H1 (cell line): ENCODE data around the gene ACTG1. TPM values are rescaled to one million over a fixed set of nuclear protein-coding genes. Genes with fewer than 3 reads are reported as not detected.

Source experiments
- ASH2L ChIP-seq: fragments of 200-600, 300-600 bp; sonication (generic); IDR thresholded peaks from one replicate; pipeline ENCODE4 v1.7.1; 2017; ENCODE audit warnings: low read length
- BACH1 ChIP-seq: IDR thresholded peaks from 2 replicates; pipeline ENCODE4 v1.6.1; 2012; ENCODE audit warnings: low read length, improper control_type of control experiment
- CEBPB ChIP-seq: IDR thresholded peaks from 2 replicates; pipeline ENCODE4 v1.6.1; 2012; ENCODE audit warnings: low read depth, low read length
- CTBP2 ChIP-seq: IDR thresholded peaks from 2 replicates; pipeline ENCODE4 v1.7.0; 2011; ENCODE audit warnings: borderline replicate concordance, mild to moderate bottlenecking, moderate library complexity, mixed read lengths, low read length; ENCODE audit not compliant: insufficient read depth, insufficient read length
- EP300 ChIP-seq, 2 experiments: IDR thresholded peaks; 1 replicate in 1 of 2; 2 replicates in 1 of 2; pipeline ENCODE4 v1.6.1; 2011 to 2012; ENCODE audit warnings: low read depth in 2 of 2, low read length in 2 of 2, mild to moderate bottlenecking in 2 of 2, borderline replicate concordance in 1 of 2, inconsistent platforms in 1 of 2, moderate library complexity in 1 of 2
- NANOG ChIP-seq: IDR thresholded peaks from 2 replicates; pipeline ENCODE4 v1.6.1; 2011; ENCODE audit warnings: low read length, low read depth, mild to moderate bottlenecking, inconsistent platforms; ENCODE audit not compliant: insufficient read depth, poor library complexity, severe bottlenecking
- polyA plus RNA-seq, 7 experiments: library from polyadenylated mRNA; depleted of rRNA in 3 of 7; stranded (reverse) in 5 of 7; unstranded in 2 of 7; fragments of >200 nt in 5 of 7; fragments of 200-250 nt in 2 of 7; gene quantifications; 1 replicate in 5 of 7; 2 replicates in 1 of 7; 4 replicates in 1 of 7; pipeline versions ENCODE4 v1.2.1 to v1.2.3, GENCODE V29; 2011 to 2013; ENCODE audit warnings: missing spikeins in 2 of 7, mixed read lengths in 2 of 7
- total RNA-seq: library from RNA; stranded (reverse); fragmentation: NEBNext Ultra II Directional; extraction: Animal tissue kit (Norgen Biotek cat#: 25700); gene quantifications from 2 replicates; pipeline ENCODE4 v1.2.1, GENCODE V29; 2021
- TF ChIP-seq, protein P1 (sequence below): fragments of 300-600 bp; sonication (generic); IDR thresholded peaks from 2 replicates; pipeline ENCODE4 v1.7.1; 2012; ENCODE audit warnings: low read length, moderate library complexity, mild to moderate bottlenecking, inconsistent platforms; ENCODE audit not compliant: insufficient replicate concordance
- TF ChIP-seq, protein P2 (sequence below): IDR thresholded peaks from 2 replicates; pipeline ENCODE4 v1.6.1; 2012; ENCODE audit warnings: low read length, inconsistent platforms

The ACTG1 gene
- total and polyA plus RNA-seq, 2 of the 8 experiments (the other 6 are each of a cell fraction or from before 2014, with no cell fraction given) = 3,535 to 5,010 TPM

DNA sequence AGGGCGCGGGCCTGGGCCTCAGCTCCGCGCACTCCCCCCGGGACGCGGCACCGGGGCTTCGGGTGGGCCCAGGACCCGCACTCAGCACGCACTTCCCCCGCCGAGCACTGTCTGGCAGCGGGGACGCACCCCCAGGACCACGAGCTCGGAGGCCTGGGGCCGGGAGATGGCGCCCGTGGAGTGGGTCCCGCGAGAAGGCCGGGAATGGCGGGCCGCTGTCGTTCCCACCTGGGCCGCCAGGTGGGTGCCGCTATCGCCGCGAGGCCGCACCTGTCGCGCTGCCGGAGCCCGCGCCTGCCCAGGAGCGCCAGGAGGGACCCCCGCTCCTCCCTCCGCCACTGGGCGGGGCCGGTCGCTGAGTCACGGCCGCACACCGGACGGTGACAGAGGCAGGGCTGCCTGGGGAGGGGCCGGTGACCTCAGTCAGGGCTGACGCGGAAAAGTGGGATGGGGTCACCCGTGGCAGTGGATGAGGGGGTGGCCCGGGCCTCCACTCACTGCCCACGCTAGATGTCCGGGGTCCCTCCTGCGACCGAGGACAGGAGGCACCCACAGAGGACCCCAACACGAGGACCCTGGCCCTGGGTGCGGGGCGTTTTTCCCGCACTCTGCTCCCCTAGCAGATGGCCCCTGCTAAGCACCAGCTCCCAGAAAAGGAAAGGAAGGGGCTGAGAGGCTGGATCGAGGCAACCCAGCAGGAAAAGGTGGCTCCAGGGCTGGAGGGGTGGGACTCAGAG lies 6.9 kb upstream of the ACTG1 start (continued):
- TF ChIP-seq, protein P1, sequence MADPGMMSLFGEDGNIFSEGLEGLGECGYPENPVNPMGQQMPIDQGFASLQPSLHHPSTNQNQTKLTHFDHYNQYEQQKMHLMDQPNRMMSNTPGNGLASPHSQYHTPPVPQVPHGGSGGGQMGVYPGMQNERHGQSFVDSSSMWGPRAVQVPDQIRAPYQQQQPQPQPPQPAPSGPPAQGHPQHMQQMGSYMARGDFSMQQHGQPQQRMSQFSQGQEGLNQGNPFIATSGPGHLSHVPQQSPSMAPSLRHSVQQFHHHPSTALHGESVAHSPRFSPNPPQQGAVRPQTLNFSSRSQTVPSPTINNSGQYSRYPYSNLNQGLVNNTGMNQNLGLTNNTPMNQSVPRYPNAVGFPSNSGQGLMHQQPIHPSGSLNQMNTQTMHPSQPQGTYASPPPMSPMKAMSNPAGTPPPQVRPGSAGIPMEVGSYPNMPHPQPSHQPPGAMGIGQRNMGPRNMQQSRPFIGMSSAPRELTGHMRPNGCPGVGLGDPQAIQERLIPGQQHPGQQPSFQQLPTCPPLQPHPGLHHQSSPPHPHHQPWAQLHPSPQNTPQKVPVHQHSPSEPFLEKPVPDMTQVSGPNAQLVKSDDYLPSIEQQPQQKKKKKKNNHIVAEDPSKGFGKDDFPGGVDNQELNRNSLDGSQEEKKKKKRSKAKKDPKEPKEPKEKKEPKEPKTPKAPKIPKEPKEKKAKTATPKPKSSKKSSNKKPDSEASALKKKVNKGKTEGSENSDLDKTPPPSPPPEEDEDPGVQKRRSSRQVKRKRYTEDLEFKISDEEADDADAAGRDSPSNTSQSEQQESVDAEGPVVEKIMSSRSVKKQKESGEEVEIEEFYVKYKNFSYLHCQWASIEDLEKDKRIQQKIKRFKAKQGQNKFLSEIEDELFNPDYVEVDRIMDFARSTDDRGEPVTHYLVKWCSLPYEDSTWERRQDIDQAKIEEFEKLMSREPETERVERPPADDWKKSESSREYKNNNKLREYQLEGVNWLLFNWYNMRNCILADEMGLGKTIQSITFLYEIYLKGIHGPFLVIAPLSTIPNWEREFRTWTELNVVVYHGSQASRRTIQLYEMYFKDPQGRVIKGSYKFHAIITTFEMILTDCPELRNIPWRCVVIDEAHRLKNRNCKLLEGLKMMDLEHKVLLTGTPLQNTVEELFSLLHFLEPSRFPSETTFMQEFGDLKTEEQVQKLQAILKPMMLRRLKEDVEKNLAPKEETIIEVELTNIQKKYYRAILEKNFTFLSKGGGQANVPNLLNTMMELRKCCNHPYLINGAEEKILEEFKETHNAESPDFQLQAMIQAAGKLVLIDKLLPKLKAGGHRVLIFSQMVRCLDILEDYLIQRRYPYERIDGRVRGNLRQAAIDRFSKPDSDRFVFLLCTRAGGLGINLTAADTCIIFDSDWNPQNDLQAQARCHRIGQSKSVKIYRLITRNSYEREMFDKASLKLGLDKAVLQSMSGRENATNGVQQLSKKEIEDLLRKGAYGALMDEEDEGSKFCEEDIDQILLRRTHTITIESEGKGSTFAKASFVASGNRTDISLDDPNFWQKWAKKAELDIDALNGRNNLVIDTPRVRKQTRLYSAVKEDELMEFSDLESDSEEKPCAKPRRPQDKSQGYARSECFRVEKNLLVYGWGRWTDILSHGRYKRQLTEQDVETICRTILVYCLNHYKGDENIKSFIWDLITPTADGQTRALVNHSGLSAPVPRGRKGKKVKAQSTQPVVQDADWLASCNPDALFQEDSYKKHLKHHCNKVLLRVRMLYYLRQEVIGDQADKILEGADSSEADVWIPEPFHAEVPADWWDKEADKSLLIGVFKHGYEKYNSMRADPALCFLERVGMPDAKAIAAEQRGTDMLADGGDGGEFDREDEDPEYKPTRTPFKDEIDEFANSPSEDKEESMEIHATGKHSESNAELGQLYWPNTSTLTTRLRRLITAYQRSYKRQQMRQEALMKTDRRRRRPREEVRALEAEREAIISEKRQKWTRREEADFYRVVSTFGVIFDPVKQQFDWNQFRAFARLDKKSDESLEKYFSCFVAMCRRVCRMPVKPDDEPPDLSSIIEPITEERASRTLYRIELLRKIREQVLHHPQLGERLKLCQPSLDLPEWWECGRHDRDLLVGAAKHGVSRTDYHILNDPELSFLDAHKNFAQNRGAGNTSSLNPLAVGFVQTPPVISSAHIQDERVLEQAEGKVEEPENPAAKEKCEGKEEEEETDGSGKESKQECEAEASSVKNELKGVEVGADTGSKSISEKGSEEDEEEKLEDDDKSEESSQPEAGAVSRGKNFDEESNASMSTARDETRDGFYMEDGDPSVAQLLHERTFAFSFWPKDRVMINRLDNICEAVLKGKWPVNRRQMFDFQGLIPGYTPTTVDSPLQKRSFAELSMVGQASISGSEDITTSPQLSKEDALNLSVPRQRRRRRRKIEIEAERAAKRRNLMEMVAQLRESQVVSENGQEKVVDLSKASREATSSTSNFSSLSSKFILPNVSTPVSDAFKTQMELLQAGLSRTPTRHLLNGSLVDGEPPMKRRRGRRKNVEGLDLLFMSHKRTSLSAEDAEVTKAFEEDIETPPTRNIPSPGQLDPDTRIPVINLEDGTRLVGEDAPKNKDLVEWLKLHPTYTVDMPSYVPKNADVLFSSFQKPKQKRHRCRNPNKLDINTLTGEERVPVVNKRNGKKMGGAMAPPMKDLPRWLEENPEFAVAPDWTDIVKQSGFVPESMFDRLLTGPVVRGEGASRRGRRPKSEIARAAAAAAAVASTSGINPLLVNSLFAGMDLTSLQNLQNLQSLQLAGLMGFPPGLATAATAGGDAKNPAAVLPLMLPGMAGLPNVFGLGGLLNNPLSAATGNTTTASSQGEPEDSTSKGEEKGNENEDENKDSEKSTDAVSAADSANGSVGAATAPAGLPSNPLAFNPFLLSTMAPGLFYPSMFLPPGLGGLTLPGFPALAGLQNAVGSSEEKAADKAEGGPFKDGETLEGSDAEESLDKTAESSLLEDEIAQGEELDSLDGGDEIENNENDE = no peak
- TF ChIP-seq NANOG (no peak), CEBPB (no peak), ASH2L (no peak), EP300 (IDR thresholded peaks at IDR 0.05; ENCODE audit: borderline replicate concordance in 1 of 2, low read depth in 2 of 2, low read length in 2 of 2) (no peak), CTBP2 (peak; percentile 79), BACH1 (peak; percentile 69)
- TF ChIP-seq, protein P2, sequence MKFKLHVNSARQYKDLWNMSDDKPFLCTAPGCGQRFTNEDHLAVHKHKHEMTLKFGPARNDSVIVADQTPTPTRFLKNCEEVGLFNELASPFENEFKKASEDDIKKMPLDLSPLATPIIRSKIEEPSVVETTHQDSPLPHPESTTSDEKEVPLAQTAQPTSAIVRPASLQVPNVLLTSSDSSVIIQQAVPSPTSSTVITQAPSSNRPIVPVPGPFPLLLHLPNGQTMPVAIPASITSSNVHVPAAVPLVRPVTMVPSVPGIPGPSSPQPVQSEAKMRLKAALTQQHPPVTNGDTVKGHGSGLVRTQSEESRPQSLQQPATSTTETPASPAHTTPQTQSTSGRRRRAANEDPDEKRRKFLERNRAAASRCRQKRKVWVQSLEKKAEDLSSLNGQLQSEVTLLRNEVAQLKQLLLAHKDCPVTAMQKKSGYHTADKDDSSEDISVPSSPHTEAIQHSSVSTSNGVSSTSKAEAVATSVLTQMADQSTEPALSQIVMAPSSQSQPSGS = no peak
